ENCODE measurements around the gene RNF212. TPM values are rescaled to one million over a fixed set of nuclear protein-coding genes. Genes with fewer than 3 reads are reported as not detected.

Gene RNF212
- total RNA-seq, 1 donor from 2014 or later: 0.25 TPM

GRCh38 chr4:1115528-1116293, 2.3 kb upstream of the RNF212 start:
- DNase-seq (ENCODE audit: low spot score) (no peak), ATAC-seq (peak; percentile 59)

DNA sequence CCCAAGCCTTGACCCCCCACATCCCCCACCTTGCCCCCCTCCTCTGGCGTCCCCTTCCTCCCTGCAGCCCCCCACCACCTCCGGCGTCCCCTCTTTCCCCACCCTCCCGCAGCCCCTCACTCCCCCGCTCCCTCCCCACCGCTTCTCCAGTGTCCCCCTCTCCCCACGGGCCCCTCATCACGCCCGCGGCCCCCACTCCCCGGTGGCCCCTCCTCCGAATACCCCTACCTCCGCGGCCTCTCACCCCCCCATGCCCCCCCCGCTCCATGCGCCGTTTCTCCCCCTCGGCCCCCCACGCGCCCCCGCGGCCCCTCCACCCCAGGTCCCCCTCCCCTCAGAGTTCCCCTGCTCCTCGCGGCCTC, 562 bp downstream of the RNF212 start:
- no peak for DNase-seq (ENCODE audit: low spot score)

GRCh38 chr4:1112174-1112820, 1.1 kb downstream of the RNF212 start:
- no peak for ATAC-seq

More for the DNA sequence above, 562 bp downstream of the RNF212 start:
- no peak for ATAC-seq

GRCh38 chr4:1111259-1111809, 2.0 kb downstream of the RNF212 start:
- ATAC-seq: no peak
- no peak for DNase-seq (ENCODE audit: low spot score)

More at GRCh38 chr4:1112174-1112820, 1.1 kb downstream of the RNF212 start:
- DNase-seq (ENCODE audit: low spot score): no peak

DNA sequence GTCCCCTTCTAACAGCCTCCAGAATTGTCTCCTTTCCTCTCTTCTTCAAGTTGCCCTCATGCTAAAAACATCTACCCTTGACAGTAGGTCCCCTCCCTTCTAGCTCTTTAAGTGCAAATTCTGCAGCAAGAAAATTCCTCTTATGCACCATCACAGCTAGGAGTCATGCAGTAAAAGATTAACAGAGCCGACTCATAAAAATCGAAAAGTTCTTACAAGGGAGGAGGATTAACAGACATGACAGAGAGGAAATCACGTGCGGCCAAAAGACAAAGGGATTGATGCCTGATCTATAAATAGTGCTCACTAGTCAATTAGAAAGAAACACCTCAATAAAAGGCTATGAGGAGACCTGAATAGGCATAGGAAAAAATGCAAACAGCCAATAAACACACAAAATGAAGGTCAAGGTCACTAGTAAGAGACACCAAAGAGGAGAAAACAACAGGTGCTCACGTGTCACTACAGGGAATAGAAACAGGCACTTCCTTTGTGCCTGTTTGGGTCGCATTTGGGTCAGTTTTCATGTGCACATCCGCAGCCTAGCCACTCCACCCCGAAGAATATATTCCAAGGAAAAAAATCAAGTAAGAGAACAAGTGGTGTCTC, 3.4 kb downstream of the RNF212 start:
- DNase-seq (ENCODE audit: low spot score) (no peak), ATAC-seq (no peak)

- ATAC-seq (no peak), DNase-seq (ENCODE audit: low spot score) (no peak)
These were observed 4.0 kb downstream of the RNF212 start for GRCh38 chr4:1109333-1109732.

- DNase-seq (ENCODE audit: low spot score): no peak
- no peak for ATAC-seq
These were observed 7.7 kb downstream of the RNF212 start for GRCh38 chr4:1105662-1106061.

DNA sequence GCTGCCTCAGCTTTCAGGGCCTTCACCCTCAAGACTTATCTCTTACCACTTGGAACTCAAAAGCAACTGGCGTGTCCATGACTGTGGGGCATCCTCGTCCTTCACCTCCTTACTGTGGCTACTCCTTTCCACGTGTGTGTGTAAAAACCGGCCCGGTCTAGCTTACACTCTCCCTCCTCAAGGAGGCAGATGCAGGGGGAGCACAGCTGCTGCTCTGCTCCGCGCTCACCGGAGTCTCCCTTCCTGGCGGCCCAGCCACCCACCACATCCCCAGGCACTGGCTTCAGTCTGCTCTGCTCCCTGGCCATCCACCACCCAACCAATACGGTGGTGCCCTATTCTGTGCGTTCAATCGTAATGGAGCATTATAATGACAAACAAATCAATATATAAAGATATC, 8.3 kb downstream of the RNF212 start:
- DNase-seq (ENCODE audit: low spot score) (no peak), ATAC-seq (no peak)

DNA sequence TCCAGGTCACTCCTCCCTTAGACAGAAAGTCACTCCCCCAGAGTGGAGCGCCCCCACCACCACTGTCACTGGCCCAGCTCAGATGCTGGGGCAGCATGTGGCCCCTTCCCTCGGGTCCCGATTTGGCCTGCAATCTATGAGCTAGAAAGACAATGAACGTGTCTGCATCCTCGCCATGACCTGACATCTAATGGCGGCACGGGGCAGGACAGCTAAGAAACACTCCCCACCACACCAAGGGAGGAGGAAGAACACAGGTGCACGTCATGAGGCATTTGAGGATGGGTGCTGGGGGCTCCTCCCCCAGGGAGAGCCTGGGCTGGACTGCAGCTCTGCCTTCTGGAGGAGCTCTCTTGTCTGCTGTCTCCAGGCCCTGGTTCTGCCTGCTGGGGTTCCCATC, 8.7 kb downstream of the RNF212 start:
- ATAC-seq: no peak
- no peak for DNase-seq (ENCODE audit: low spot score)

GRCh38 chr4:1099684-1100335, 13.6 kb downstream of the RNF212 start:
- ATAC-seq: no peak
- DNase-seq (ENCODE audit: low spot score): no peak

GRCh38 chr4:1099270-1099669, 14.1 kb downstream of the RNF212 start:
- DNase-seq (ENCODE audit: low spot score): no peak
- no peak for ATAC-seq

GRCh38 chr4:1098311-1098925, 14.9 kb downstream of the RNF212 start:
- DNase-seq (ENCODE audit: low spot score): no peak
- no peak for ATAC-seq

DNA sequence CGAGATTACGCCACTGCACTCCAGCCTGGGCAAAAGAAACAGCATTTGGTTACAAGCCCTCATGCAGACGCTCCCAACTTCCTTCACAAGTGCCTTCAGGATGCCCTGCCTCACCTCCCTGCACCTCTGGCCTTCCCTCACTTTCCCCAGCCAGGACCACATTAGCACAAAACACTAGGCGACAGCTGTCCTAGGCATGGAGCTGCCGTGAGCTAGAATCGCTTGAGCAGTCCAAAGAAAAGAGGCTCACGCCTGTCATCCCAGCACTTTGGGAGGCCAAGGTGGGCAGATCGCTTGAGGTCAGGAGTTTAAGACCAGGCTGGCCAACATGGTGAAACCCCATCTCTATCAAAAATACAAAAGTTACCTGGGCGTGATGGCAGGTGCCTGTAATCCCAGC, 15.8 kb downstream of the RNF212 start:
- DNase-seq (ENCODE audit: low spot score): no peak
- ATAC-seq: no peak

DNA sequence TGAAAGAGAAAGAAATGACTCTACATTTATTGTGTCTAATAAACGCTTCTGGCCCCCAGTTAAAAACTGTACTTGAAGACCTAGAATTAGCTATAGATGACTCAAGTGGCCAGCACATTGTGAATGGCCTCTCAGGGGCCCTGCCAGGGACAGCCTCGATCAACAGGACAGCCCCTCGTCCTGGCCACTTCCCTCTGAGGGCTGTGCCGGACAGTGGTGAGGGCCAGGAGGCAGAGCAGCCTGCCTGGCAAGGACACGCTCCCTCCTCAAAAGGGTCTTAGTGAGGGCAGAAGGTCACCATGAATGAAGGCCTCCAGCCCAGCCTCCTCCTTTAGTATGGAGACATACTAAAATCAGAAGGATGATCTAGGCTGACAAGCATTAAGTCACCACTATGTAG, 16.5 kb downstream of the RNF212 start:
- no peak for DNase-seq (ENCODE audit: low spot score)
- ATAC-seq: no peak

DNA sequence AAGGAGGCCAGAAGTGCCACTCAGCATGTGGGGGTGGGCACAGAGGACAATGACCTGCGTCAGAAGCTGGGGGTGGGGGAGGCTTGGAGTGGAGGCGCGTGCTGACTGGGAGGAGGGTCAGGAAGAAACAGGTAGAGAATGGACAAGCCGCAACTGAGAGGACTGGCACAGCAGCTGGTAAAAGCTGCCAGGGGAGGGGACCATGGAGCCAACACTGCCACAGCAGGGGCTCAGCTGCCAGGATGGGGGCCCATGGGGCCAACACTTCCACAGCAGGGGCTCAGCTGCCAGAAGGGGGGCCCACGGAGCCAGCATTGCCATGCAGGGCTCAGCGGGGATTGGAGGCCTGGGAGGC, 19.1 kb downstream of the RNF212 start:
- ATAC-seq (no peak), DNase-seq (ENCODE audit: low spot score) (no peak)

DNA sequence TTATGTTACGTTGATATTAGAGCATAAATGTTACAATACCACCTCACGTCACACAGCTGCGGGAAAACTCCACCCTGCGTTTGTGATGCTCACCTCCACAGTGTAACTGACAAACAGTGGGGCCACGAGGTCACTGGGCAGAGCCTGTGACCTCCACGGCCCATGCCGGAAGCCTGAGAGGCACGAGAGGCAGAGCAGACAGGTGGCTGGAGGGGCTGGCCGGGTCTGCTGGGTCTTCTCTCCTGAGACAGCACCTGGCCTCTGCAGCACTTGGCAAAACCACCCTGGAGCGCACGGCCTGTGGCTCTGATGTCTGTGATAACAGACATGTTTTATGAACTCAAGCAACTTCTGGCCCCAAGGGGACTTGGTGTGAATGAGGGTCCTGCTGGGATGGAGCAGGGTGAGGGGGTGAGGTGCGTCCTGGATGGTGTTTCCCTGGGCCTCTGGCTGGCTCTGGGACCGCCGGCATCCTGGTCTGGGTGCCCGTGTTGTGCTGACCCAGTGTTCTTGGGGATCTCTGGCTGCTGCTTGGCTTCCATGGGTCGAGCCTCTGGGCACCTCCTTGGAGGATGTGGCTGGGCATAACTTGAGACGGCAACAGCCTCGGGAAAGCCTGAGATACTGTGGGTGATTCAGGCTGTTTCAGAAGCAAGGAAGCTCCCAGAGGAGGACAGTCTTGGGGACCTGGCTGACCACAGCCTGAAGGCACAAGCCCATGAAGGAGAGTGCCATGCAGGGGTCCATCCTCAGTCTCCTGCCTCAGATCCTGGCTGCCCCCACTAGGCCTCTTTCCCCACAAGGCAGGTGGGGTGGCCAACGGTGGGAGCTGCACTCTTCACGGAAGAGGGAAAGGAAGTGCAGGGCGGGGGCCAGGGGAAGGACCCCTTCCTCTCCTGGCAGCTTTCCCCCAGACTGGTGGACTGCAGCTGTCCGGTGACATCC, 19.7 kb downstream of the RNF212 start:
- ATAC-seq: no peak

DNA sequence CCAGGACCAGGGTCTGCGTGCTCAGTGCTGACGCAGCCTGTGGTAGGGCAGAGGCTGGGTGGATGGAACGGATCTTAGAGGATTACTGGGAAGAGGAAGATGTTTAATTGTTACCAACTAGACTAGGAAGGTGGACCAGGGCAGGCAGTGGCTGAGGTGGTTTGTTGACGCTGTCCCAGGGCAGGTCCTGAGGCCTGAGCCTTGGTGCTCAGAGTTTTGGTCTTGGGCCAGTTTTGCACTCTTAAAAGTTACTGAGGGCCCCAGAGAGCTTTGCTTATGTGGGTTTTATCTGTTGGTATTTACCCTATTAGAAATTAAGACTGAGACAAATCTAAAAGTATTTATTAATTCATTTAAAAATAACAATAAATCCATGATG, 20.4 kb downstream of the RNF212 start:
- no peak for DNase-seq (ENCODE audit: low spot score)
- no peak for ATAC-seq

More for the DNA sequence above, 19.7 kb downstream of the RNF212 start:
- DNase-seq (ENCODE audit: low spot score): peak; percentile 22

DNA sequence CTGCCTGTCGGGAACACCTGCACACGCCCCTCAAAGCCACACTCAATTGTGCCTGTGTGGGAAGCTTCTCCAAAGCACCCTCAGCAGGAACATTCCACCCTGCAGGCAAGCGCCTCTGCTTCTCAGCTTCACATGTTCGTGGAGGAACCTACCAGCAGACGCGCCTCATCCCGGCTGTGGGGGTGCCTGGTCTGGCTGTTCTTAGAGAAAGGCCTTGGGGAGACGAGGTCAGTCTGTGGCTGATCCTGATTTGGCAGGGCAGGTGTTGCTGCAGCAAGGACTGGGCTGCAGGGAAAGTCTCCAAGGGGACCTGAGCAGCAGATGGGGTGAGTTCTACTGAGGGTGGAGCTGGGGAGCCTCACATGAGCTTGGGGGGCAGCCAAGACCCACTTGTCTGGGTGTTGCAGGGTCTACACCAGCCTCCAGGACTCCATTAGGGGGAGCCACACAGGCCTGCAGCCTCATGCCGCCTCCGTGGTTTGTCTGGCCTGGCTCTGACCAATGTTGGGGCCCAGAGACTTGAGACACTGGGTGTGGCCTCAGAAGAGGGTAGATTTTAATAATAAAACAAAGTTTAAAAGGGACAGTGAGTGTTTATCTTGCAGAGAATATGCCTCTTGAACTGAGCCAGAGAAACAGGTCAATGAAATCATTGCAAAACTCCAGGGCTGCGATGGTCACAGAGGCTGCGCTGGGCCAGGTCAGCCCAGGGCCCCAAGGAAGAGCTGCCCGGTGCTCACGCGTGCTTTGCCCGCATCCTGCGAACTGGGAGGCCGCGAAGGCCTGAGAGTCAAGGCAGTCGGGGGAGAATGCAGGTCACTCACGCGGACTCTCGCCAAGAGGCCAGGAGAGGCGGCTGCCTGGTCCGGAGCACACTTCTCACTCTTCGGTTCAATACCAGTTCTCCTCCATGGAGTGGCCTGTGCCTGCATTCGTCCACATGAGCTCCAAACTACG, 21.1 kb downstream of the RNF212 start:
- DNase-seq (ENCODE audit: low spot score): peak; percentile 38
- ATAC-seq: peak; percentile 70

DNA sequence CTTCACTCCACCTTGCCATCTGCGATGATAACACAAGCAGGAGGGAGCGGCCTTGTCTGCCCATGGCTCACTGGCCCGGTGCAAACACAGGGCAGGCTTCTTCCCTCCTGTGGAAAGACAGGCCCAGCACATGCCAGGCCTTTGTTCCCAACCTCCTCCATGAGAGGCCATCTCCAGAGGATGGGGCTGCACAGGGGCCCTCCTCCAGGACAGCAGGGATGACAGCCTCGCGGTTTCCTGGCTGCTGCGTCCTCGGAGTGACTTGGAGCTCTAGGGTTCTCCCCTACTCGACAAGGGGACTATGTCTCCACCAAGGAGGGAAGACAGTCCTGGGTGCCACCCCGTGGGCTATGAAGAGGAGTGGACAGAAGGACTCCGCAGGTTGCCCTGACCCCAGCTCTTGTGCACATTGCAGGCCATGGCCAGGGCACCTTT, 21.8 kb downstream of the RNF212 start:
- ATAC-seq (no peak), DNase-seq (ENCODE audit: low spot score) (peak; percentile 21)
